HG03039 (cell line): ENCODE results near the gene FREM1.

Experiments
- ATAC-seq: cut with Tn5 transposase; IDR thresholded peaks from one replicate; pipeline ENCODE4 v1.9.1; 2021; ENCODE audit warnings: mild to moderate bottlenecking, moderate library complexity; ENCODE audit not compliant: unreplicated experiment

Gene FREM1

GRCh38 chr9:14822666-14823065, 87.6 kb downstream of the FREM1 start:
- ATAC-seq = no peak

GRCh38 chr9:14819183-14819582, 91.0 kb downstream of the FREM1 start:
- no peak for ATAC-seq

GRCh38 chr9:14814249-14814628, 96.0 kb downstream of the FREM1 start:
- no peak for ATAC-seq

GRCh38 chr9:14813336-14814248, 96.6 kb downstream of the FREM1 start:
- no peak for ATAC-seq

GRCh38 chr9:14812806-14813205, 97.4 kb downstream of the FREM1 start:
- no peak for ATAC-seq

- no peak for ATAC-seq
These were observed 98.4 kb downstream of the FREM1 start for GRCh38 chr9:14811844-14812243.

GRCh38 chr9:14806941-14807520, 103.2 kb downstream of the FREM1 start:
- ATAC-seq = no peak

GRCh38 chr9:14799030-14799429, 111.2 kb downstream of the FREM1 start:
- ATAC-seq = no peak

GRCh38 chr9:14797435-14797834, 112.8 kb downstream of the FREM1 start:
- no peak for ATAC-seq

GRCh38 chr9:14793389-14793788, 116.8 kb downstream of the FREM1 start:
- no peak for ATAC-seq

- ATAC-seq = no peak
These were observed 119.6 kb downstream of the FREM1 start for GRCh38 chr9:14790628-14791027.

- ATAC-seq = no peak
These were observed 121.4 kb downstream of the FREM1 start for GRCh38 chr9:14788846-14789245.

GRCh38 chr9:14783358-14783757, 126.9 kb downstream of the FREM1 start:
- ATAC-seq = no peak

- ATAC-seq = no peak
These were observed 127.8 kb downstream of the FREM1 start for GRCh38 chr9:14782286-14783051.

- ATAC-seq = no peak
These were observed 129.5 kb downstream of the FREM1 start for GRCh38 chr9:14780693-14781092.

GRCh38 chr9:14780251-14780650, 130.0 kb downstream of the FREM1 start:
- no peak for ATAC-seq

- ATAC-seq = no peak
These were observed 130.6 kb downstream of the FREM1 start for GRCh38 chr9:14779566-14780022.

- ATAC-seq = no peak
These were observed 131.7 kb downstream of the FREM1 start for GRCh38 chr9:14778565-14778964.

- no peak for ATAC-seq
These were observed 134.3 kb downstream of the FREM1 start for GRCh38 chr9:14775917-14776316.

- ATAC-seq = no peak
These were observed 139.6 kb downstream of the FREM1 start for GRCh38 chr9:14770592-14770991.

GRCh38 chr9:14769230-14769571, 141.0 kb downstream of the FREM1 start:
- peak; percentile 56 for ATAC-seq
